Measurements from ENCODE around the gene NOX5. TPM values are rescaled to one million over a fixed set of nuclear protein-coding genes. Genes with fewer than 3 reads are reported as not detected.
A peak's percentile ranks its signal among the peaks of the same experiment; 100 is the strongest.

NOX5 gene
- total RNA-seq, 1 experiment from 2014 or later: not detected

- Histone ChIP-seq H3K27me3 (no peaks in the 10 kb centered on the region), H3K36me3 (no peaks in the 10 kb centered on the region), H3K4me3 (no peak overlapping the region), H3K9me3 (no peaks in the 10 kb centered on the region)
- DNase-seq: no peak
Measured at GRCh38 chr15:68987120-68987519, 27.4 kb upstream of the NOX5 start.

GRCh38 chr15:68987676-68988075 is 26.8 kb upstream of the NOX5 start:
- H3K36me3 ChIP-seq: no peaks in the 10 kb centered on the region
- no peak for DNase-seq
- H3K27me3 ChIP-seq: no peaks in the 10 kb centered on the region
- no peak overlapping the region for H3K4me3 ChIP-seq
- H3K9me3 ChIP-seq: no peaks in the 10 kb centered on the region

- no peaks in the 10 kb centered on the region for H3K9me3 ChIP-seq
- H3K4me3 ChIP-seq: no peak overlapping the region
- H3K36me3 ChIP-seq: no peaks in the 10 kb centered on the region
- no peak for DNase-seq
- H3K27me3 ChIP-seq: no peaks in the 10 kb centered on the region
Measured at GRCh38 chr15:68989541-68990230, 24.8 kb upstream of the NOX5 start.

GRCh38 chr15:68990231-68990991 is 24.1 kb upstream of the NOX5 start:
- Histone ChIP-seq H3K36me3 (no peaks in the 10 kb centered on the region), H3K9me3 (no peaks in the 10 kb centered on the region), H3K27me3 (no peaks in the 10 kb centered on the region), H3K4me3 (no peak overlapping the region)
- DNase-seq: no peak

GRCh38 chr15:68990992-68991500 is 23.4 kb upstream of the NOX5 start:
- no peak for DNase-seq
- Histone ChIP-seq H3K27me3 (no peaks in the 10 kb centered on the region), H3K9me3 (no peaks in the 10 kb centered on the region), H3K4me3 (no peak overlapping the region), H3K36me3 (no peaks in the 10 kb centered on the region)

GRCh38 chr15:68991723-68992122 is 22.8 kb upstream of the NOX5 start:
- Histone ChIP-seq H3K27me3 (no peaks in the 10 kb centered on the region), H3K4me3 (no peak overlapping the region), H3K9me3 (no peaks in the 10 kb centered on the region), H3K36me3 (no peaks in the 10 kb centered on the region)
- no peak for DNase-seq

GRCh38 chr15:68992696-68993095 is 21.8 kb upstream of the NOX5 start:
- H3K36me3 ChIP-seq: no peaks in the 10 kb centered on the region
- no peak for DNase-seq
- H3K4me3 ChIP-seq: no peak overlapping the region
- no peaks in the 10 kb centered on the region for H3K27me3 ChIP-seq
- H3K9me3 ChIP-seq: no peaks in the 10 kb centered on the region

GRCh38 chr15:68993276-68993675 is 21.2 kb upstream of the NOX5 start:
- H3K27me3 ChIP-seq: no peaks in the 10 kb centered on the region
- no peak overlapping the region for H3K4me3 ChIP-seq
- H3K9me3 ChIP-seq: no peaks in the 10 kb centered on the region
- DNase-seq: no peak
- H3K36me3 ChIP-seq: no peaks in the 10 kb centered on the region

GRCh38 chr15:68994149-68994548 is 20.3 kb upstream of the NOX5 start:
- Histone ChIP-seq H3K27me3 (no peaks in the 10 kb centered on the region), H3K4me3 (no peak overlapping the region), H3K9me3 (no peaks in the 10 kb centered on the region), H3K36me3 (no peaks in the 10 kb centered on the region)
- DNase-seq: peak; percentile 91

- DNase-seq: no peak
- Histone ChIP-seq H3K27me3 (no peaks in the 10 kb centered on the region), H3K4me3 (no peak overlapping the region), H3K36me3 (no peaks in the 10 kb centered on the region), H3K9me3 (no peaks in the 10 kb centered on the region)
Measured at GRCh38 chr15:68994981-68995761, 19.3 kb upstream of the NOX5 start.

GRCh38 chr15:68997050-68997449 is 17.4 kb upstream of the NOX5 start:
- no peak for DNase-seq
- H3K36me3 ChIP-seq: no peaks in the 10 kb centered on the region
- no peaks in the 10 kb centered on the region for H3K27me3 ChIP-seq
- no peaks in the 10 kb centered on the region for H3K9me3 ChIP-seq
- H3K4me3 ChIP-seq: no peak overlapping the region

GRCh38 chr15:68997930-68998777 is 16.3 kb upstream of the NOX5 start:
- no peak overlapping the region for H3K4me3 ChIP-seq
- H3K27me3 ChIP-seq: no peaks in the 10 kb centered on the region
- no peak for DNase-seq
- H3K36me3 ChIP-seq: no peaks in the 10 kb centered on the region
- no peaks in the 10 kb centered on the region for H3K9me3 ChIP-seq

GRCh38 chr15:68999091-68999490 is 15.4 kb upstream of the NOX5 start:
- DNase-seq: no peak
- H3K36me3 ChIP-seq: no peaks in the 10 kb centered on the region
- no peaks in the 10 kb centered on the region for H3K9me3 ChIP-seq
- no peak overlapping the region for H3K4me3 ChIP-seq
- H3K27me3 ChIP-seq: no peaks in the 10 kb centered on the region

GRCh38 chr15:69000091-69000490 is 14.4 kb upstream of the NOX5 start:
- H3K9me3 ChIP-seq: no peaks in the 10 kb centered on the region
- no peaks in the 10 kb centered on the region for H3K27me3 ChIP-seq
- DNase-seq: no peak
- H3K36me3 ChIP-seq: no peaks in the 10 kb centered on the region
- no peak overlapping the region for H3K4me3 ChIP-seq

GRCh38 chr15:69000725-69001503 is 13.6 kb upstream of the NOX5 start:
- Histone ChIP-seq H3K36me3 (no peaks in the 10 kb centered on the region), H3K4me3 (no peak overlapping the region), H3K9me3 (no peaks in the 10 kb centered on the region), H3K27me3 (no peaks in the 10 kb centered on the region)
- DNase-seq: no peak

GRCh38 chr15:69002783-69003182 is 11.7 kb upstream of the NOX5 start:
- Histone ChIP-seq H3K9me3 (peaks cover 4% of the 10 kb centered on the region), H3K36me3 (no peaks in the 10 kb centered on the region), H3K4me3 (no peak overlapping the region), H3K27me3 (no peaks in the 10 kb centered on the region)
- DNase-seq: no peak
